Left lobe of liver (tissue), 2 donors: ENCODE data around the gene EXD3. TPM values are rescaled to one million over a fixed set of nuclear protein-coding genes. Genes with fewer than 3 reads are reported as not detected.

Experiments used
- ATAC-seq: fragments of 200-7000 bp; cut with Tn5 transposase; one replicate; pipeline ENCODE4 v1.9.1; 2020; ENCODE audit warnings: mild to moderate bottlenecking, moderate library complexity
- DNase-seq: peaks from one replicate; pipeline ENCODE4 v3.0.0-alpha.2; 2020; ENCODE audit warnings: low spot score
- total RNA-seq: library from RNA; stranded (reverse); gene quantifications from one replicate; pipeline ENCODE4 v1.2.1, GENCODE V29; 2021
- donor health status: DM: no; HTN: no; CAD: no; lungs with moderate emphysema.
- donor health status: DM: no; HTN: yes; CAD: no.

The EXD3 gene
- total RNA-seq, 1 donor from 2014 or later = 19.3 TPM

- ATAC-seq (peak; percentile 2), DNase-seq (no peak)
Measured at GRCh38 chr9:137447722-137448601, 25.0 kb upstream of the EXD3 start.

- ATAC-seq = no peak
Measured at GRCh38 chr9:137446851-137447471, 24.0 kb upstream of the EXD3 start.

GRCh38 chr9:137445930-137446431 lies 23.0 kb upstream of the EXD3 start:
- ATAC-seq (no peak), DNase-seq (no peak)

More at GRCh38 chr9:137446851-137447471, 24.0 kb upstream of the EXD3 start:
- DNase-seq = no peak

DNA sequence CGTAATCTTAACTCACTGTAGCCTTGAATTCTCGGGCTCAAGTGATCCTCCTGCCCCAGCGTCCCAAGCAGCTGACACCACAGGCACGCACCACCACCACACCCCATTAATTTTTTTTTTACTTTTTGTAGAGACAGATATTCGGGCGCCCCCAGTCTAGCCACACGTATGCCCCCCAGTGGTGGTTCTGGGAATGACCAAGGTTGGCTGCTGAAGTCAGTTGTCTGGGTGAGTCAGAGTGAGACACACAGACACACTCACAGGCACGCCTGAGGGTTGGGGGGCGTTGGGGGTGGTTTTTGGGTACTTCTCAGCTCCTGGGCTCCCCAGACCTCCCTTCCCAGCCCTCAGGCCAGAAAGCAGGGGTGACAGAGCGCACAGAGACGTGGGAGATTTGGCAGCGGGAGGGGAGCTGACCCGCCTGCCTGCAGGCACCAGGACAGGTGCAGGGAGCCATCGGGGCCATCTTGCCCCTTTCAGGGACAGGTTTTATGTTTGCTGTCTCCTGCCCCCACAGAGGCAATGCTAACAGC lies 22.4 kb upstream of the EXD3 start:
- ATAC-seq (peak; percentile 64), DNase-seq (peak; percentile 75)

DNA sequence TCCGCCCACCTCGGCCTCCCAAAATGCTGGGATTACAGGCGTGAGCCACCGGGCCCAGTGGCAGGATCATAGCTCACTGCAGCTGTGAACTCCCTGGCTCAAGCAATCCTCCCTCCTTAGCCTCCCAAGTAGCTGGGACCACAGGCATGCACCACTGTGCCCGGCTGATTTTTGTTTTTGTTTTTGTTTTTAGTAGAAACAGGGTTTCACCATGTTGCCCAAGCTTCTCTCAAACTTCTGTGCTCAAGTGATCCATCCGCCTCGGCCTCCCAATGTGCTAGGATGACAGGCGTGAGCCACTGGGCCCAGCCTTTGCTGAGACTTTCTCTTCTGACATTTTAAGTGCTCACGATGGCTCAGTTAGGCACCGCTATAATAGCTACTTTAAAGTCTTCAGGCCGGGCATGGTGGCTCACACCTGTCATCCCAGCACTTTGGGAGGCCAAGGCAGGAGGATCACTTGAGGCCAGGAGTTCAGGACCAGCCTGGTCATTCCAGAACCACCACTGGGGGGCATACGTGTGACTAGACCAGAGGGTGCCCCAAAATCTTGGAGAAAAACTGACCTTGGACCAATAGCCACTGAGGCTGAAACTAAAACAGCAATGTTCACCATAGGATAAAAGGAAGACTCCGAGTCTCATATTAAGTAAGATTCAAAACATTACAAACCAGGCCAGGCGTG lies 21.3 kb upstream of the EXD3 start:
- DNase-seq (no peak), ATAC-seq (no peak)

- DNase-seq (no peak), ATAC-seq (no peak)
Measured at GRCh38 chr9:137441935-137442321, 19.0 kb upstream of the EXD3 start.

- ATAC-seq (peak; percentile 86), DNase-seq (peak; percentile 94)
Measured at GRCh38 chr9:137441289-137441934, 18.4 kb upstream of the EXD3 start, which contains the start of gene ENTPD8. TSS of gene ENTPD8 (minus strand) at chr9:137441357. CDS start at chr9:137438285, 3,072 bp downstream.

- ATAC-seq (no peak), DNase-seq (peak; percentile 50)
Measured at GRCh38 chr9:137439158-137439714, 16.3 kb upstream of the EXD3 start.

DNA sequence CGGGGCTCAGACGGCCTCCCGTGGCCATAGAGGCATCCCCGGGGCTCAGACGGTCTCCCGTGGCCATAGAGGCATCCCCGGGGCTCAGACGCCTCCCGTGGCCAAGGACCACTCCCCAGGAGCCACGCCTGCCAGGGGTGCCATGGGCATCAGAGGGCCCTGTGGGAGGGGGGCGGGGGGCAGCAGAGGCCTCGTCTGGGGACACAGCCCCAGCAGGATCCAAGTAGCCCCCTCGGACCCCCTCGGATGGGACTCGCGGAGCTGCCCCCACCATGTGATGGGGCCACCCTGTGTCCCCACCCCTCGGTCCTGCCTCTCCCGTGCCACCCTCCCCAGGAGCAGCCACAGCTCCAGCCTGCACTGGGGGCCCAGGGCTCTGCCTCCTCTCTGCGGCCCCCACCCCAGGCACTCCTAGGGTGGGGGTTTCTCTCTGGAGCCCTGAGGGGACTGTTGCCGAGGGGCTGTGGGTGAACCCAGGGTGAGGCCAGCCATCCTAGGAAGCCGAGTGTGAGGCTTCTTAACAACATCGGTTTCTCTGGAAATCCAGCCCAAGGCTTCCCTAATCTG lies 15.7 kb upstream of the EXD3 start:
- ATAC-seq (no peak), DNase-seq (no peak)

GRCh38 chr9:137437691-137438590 lies 15.0 kb upstream of the EXD3 start:
- ATAC-seq = no peak
- DNase-seq = peak; percentile 46

GRCh38 chr9:137436761-137437600 lies 14.0 kb upstream of the EXD3 start:
- ATAC-seq (no peak), DNase-seq (peak; percentile 46)

DNA sequence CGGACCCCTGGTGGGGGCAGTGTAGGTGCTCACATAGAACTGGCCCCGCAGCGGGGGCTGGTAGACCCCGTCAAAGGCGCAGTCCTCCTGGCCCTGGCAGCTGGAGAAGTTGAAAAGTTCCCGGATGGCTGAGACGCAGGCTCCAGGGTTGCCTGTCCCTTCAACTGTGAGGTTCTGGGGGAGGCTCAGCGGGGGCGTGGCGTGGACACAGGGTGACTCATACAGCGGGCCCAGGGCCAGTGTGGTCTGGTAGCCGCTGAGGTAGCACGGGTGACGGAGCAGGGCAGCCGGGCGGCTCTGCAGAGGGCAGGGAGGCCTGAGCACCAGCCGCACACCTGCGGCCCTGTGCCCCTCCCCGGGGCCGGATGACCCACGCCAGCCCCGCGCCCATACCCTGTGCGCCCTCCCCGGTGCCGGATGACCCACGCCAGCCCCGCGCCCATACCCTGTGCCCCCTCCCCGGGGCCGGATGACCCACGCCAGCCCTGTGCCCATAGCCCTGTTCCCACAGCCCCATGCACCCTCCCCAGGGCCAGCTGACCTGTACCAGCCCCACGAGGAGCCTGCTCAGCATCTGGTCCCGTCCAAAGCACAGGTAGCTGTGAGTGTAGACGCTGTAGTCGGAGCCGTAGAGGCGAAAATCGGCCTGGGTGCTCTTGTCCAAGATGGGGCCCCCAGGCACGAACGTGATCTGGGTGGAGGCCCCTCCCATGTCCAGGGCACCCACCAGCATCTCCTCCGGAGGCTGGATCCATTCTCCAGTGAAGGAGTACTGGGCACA lies 13.2 kb upstream of the EXD3 start:
- peak; percentile 52 for DNase-seq
- ATAC-seq = peak; percentile 50

GRCh38 chr9:137435381-137435891 lies 12.5 kb upstream of the EXD3 start:
- DNase-seq (peak; percentile 45), ATAC-seq (no peak)

- DNase-seq (peak; percentile 45), ATAC-seq (peak; percentile 3)
Measured at GRCh38 chr9:137434498-137435380, 11.8 kb upstream of the EXD3 start.

DNA sequence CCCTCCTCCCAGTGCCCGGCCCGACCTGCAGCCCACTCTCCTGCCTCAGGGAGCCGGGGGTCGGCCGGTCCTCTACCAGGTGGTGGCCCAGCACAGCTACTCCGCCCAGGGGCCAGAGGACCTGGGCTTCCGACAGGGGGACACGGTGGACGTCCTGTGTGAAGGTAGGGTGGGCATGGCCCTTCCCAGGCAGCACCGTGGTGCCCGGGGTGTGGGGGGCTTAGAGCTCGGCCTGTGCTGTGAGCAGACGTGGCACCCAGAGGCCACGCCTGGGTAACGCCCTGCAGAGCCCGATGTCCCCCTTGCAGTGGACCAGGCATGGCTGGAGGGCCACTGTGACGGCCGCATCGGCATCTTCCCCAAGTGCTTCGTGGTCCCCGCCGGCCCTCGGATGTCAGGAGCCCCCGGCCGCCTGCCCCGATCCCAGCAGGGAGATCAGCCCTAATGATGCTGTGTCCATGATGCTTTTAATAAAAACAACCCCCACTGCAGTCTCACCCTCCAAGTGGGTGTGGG lies 11.0 kb upstream of the EXD3 start:
- ATAC-seq (no peak), DNase-seq (no peak)
